Loucy (cell line): ENCODE data around the gene ENTREP1.

Experiments
- H2AFZ ChIP-seq: fragments of 200-600 bp; sonication (generic); 2 replicates; pipeline ENCODE4 v1.6.0; 2016; ENCODE audit warnings: antibody characterized with exemption, mild to moderate bottlenecking, low read length, moderate library complexity
- H3F3A ChIP-seq: fragments of 200-600 bp; 2 replicates; pipeline ENCODE4 v1.6.0; 2016; ENCODE audit warnings: antibody characterized with exemption, low read depth, mild to moderate bottlenecking
- H3K27me3 ChIP-seq: fragments of 200-600 bp; sonication (generic); 2 replicates; pipeline ENCODE4 v1.6.1; 2014; ENCODE audit warnings: low read length, mild to moderate bottlenecking; ENCODE audit not compliant: insufficient read depth, poor library complexity, severe bottlenecking
- H3K36me3 ChIP-seq: fragments of 200-600 bp; sonication (generic); 2 replicates; pipeline ENCODE4 v1.6.1; 2016; ENCODE audit warnings: low read length; ENCODE audit not compliant: insufficient read depth
- H3K4me1 ChIP-seq: fragments of 200-600 bp; sonication (generic); 2 replicates; pipeline ENCODE4 v1.5.1; 2014; ENCODE audit warnings: low read length, mild to moderate bottlenecking; ENCODE audit not compliant: insufficient read depth, poor library complexity, severe bottlenecking
- H3K4me2 ChIP-seq: fragments of 200-600 bp; sonication (generic); 2 replicates; pipeline ENCODE4 v1.6.0; 2014; ENCODE audit warnings: antibody characterized with exemption, low read length, low read depth, mild to moderate bottlenecking; ENCODE audit not compliant: poor library complexity, severe bottlenecking
- H3K4me3 ChIP-seq: fragments of 200-600 bp; sonication (generic); 2 replicates; pipeline ENCODE4 v1.5.1; 2014; ENCODE audit warnings: low read length, mild to moderate bottlenecking, mixed read lengths; ENCODE audit not compliant: poor library complexity, severe bottlenecking
- H3K79me2 ChIP-seq: fragments of 200-600 bp; sonication (generic); 2 replicates; pipeline ENCODE4 v1.6.1; 2014; ENCODE audit warnings: low read length; ENCODE audit not compliant: insufficient read depth
- H3K9ac ChIP-seq: fragments of 200-600 bp; sonication (generic); 2 replicates; pipeline ENCODE4 v1.6.0; 2014; ENCODE audit warnings: mild to moderate bottlenecking, low read depth, low read length, moderate library complexity; ENCODE audit not compliant: poor library complexity, severe bottlenecking
- H3K9me2 ChIP-seq: fragments of 200-600 bp; sonication (generic); replicated peaks from 2 replicates; pipeline ENCODE4 v1.6.1; 2016; ENCODE audit warnings: low read depth, low read length, mixed read lengths
- H3K9me3 ChIP-seq: fragments of 200-600 bp; sonication (generic); 2 replicates; pipeline ENCODE4 v1.6.1; 2014; ENCODE audit warnings: mild to moderate bottlenecking, antibody characterized with exemption, low read length, low read depth; ENCODE audit not compliant: insufficient read depth
- H4K20me1 ChIP-seq: fragments of 200-600 bp; sonication (generic); 2 replicates; pipeline ENCODE4 v1.6.0; 2014; ENCODE audit warnings: antibody characterized with exemption, low read length, mild to moderate bottlenecking; ENCODE audit not compliant: insufficient read depth, poor library complexity, severe bottlenecking
- CTCF ChIP-seq: fragments of 200-600 bp; sonication (generic); conservative IDR thresholded peaks from 2 replicates; pipeline ENCODE4 v1.5.1; 2014; ENCODE audit warnings: mild to moderate bottlenecking, antibody characterized with exemption, low read length
- EZH2phosphoT487 ChIP-seq: fragments of 200-600 bp; IDR thresholded peaks from 2 replicates; pipeline ENCODE4 v1.6.1; 2018; ENCODE audit warnings: antibody characterized with exemption, mild to moderate bottlenecking, moderate library complexity, borderline replicate concordance

The ENTREP1 gene

GRCh38 chr9:69431203-69431602 is 106.2 kb downstream of the ENTREP1 start:
- Histone ChIP-seq H3K27me3 (no peaks in the 10 kb centered on the region), H3K4me3 (no peak overlapping the region), H3K9ac (no peak overlapping the region), H3K9me3 (no peaks in the 10 kb centered on the region), H3F3A (no peaks in the 10 kb centered on the region), H3K4me2 (no peak overlapping the region), H3K9me2 (no peaks in the 10 kb centered on the region), H4K20me1 (no peaks in the 10 kb centered on the region), H3K79me2 (no peaks in the 10 kb centered on the region), H2AFZ (no peak overlapping the region), H3K36me3 (no peaks in the 10 kb centered on the region), H3K4me1 (no peaks in the 10 kb centered on the region)
- TF ChIP-seq EZH2phosphoT487 (no peak), CTCF (no peak)

GRCh38 chr9:69431777-69432176 is 106.8 kb downstream of the ENTREP1 start:
- Histone ChIP-seq H2AFZ (no peak overlapping the region), H3F3A (no peaks in the 10 kb centered on the region), H3K9me3 (no peaks in the 10 kb centered on the region), H3K9ac (no peak overlapping the region), H3K9me2 (no peaks in the 10 kb centered on the region), H3K36me3 (no peaks in the 10 kb centered on the region), H4K20me1 (no peaks in the 10 kb centered on the region), H3K4me1 (no peaks in the 10 kb centered on the region), H3K79me2 (no peaks in the 10 kb centered on the region), H3K4me2 (no peak overlapping the region), H3K27me3 (no peaks in the 10 kb centered on the region), H3K4me3 (no peak overlapping the region)
- TF ChIP-seq CTCF (no peak), EZH2phosphoT487 (no peak)

GRCh38 chr9:69432623-69433022 is 107.6 kb downstream of the ENTREP1 start:
- H3K4me2 ChIP-seq, result no peak overlapping the region
- no peaks in the 10 kb centered on the region for H3K36me3 ChIP-seq
- H3K9me3 ChIP-seq, result no peaks in the 10 kb centered on the region
- H3K79me2 ChIP-seq, result no peaks in the 10 kb centered on the region
- no peak overlapping the region for H3K9ac ChIP-seq
- H3K4me3 ChIP-seq, result no peak overlapping the region
- no peaks in the 10 kb centered on the region for H3K27me3 ChIP-seq
- H3K4me1 ChIP-seq, result no peaks in the 10 kb centered on the region
- no peaks in the 10 kb centered on the region for H3K9me2 ChIP-seq
- H3F3A ChIP-seq, result no peaks in the 10 kb centered on the region
- no peaks in the 10 kb centered on the region for H4K20me1 ChIP-seq
- TF ChIP-seq CTCF (no peak), EZH2phosphoT487 (no peak)
- no peak overlapping the region for H2AFZ ChIP-seq
